Caco-2 (cell line): Measurements from ENCODE around the gene CTR9. TPM values are rescaled to one million over a fixed set of nuclear protein-coding genes. Genes with fewer than 3 reads are reported as not detected.
A peak's percentile ranks its signal among the peaks of the same experiment; 100 is the strongest.

Source experiments
- BruUV-seq: library from RNA; stranded (reverse); fragments of 400-500 nt; replicated peaks from 2 replicates; lab custom pipeline; 2021; lab: Mats Ljungman, UMichigan
- CTCF ChIA-PET: fragments of 300-600 bp; sonication (Branson Sonifier 250); formaldehyde crosslinking; loops from one replicate; lab custom pipeline; 2022; ENCODE audit warnings: antibody characterized with exemption; lab: Charles Lee
- POLR2A ChIA-PET: fragments of 300-600 bp; sonication (Branson Sonifier 250); formaldehyde crosslinking; loops from one replicate; lab custom pipeline; 2022; ENCODE audit warnings: antibody characterized with exemption; lab: Charles Lee
- DNase-seq, 2 experiments: peaks; one replicate each; pipeline versions ENCODE4 v3.0.0 to v3.0.0-alpha.2; 2020 to 2022
- H3K27me3 ChIP-seq: replicated peaks from 2 replicates; pipeline ENCODE4 v1.6.0; 2011; ENCODE audit warnings: low read length; ENCODE audit not compliant: control insufficient read depth, insufficient read depth
- H3K36me3 ChIP-seq: 2 replicates; pipeline ENCODE4 v1.5.1; 2011; ENCODE audit warnings: low read length; ENCODE audit not compliant: control insufficient read depth, insufficient read depth
- H3K4me1 ChIP-seq: fragments of 250-450 bp; sonication (Bioruptor Pico); 2 replicates; pipeline ENCODE4 v1.5.1; 2020; ENCODE audit warnings: mild to moderate bottlenecking
- H3K4me3 ChIP-seq: 2 replicates; pipeline ENCODE4 v1.5.1; 2011; ENCODE audit warnings: low read depth, mild to moderate bottlenecking, control low read depth, low read length
- H3K9me3 ChIP-seq: fragments of 250-450 bp; sonication (Bioruptor Pico); 2 replicates; pipeline ENCODE4 v1.5.1; 2020; ENCODE audit warnings: mild to moderate bottlenecking, moderate library complexity
- H3K27ac Mint-ChIP-seq: one replicate; pipeline ENCODE4 v1.8.0; 2022; ENCODE audit warnings: mixed read lengths; ENCODE audit not compliant: unreplicated experiment
- H3K27me3 Mint-ChIP-seq: one replicate; pipeline ENCODE4 v1.8.0; 2022; ENCODE audit warnings: mixed read lengths; ENCODE audit not compliant: insufficient read depth, unreplicated experiment
- H3K36me3 Mint-ChIP-seq: one replicate; pipeline ENCODE4 v1.8.0; 2022; ENCODE audit warnings: mild to moderate bottlenecking, mixed read lengths; ENCODE audit not compliant: insufficient read depth, unreplicated experiment
- H3K4me1 Mint-ChIP-seq: one replicate; pipeline ENCODE4 v1.8.0; 2022; ENCODE audit warnings: low read depth, mixed read lengths; ENCODE audit not compliant: unreplicated experiment
- H3K4me3 Mint-ChIP-seq: one replicate; pipeline ENCODE4 v1.8.0; 2022; ENCODE audit warnings: mild to moderate bottlenecking, moderate library complexity, mixed read lengths; ENCODE audit not compliant: unreplicated experiment
- H3K9me3 Mint-ChIP-seq: one replicate; pipeline ENCODE4 v1.8.0; 2022; ENCODE audit warnings: mixed read lengths; ENCODE audit not compliant: unreplicated experiment
- CTCF ChIP-seq, 2 experiments: fragments of 200-600 bp in 1 of 2; IDR thresholded peaks; 1 replicate in 1 of 2; 2 replicates in 1 of 2; pipeline versions ENCODE4 v1.5.1 to v1.8.0; 2011 to 2022; ENCODE audit warnings: antibody characterized with exemption in 1 of 2, control low read depth in 1 of 2, inconsistent platforms in 1 of 2, low read depth in 1 of 2, low read length in 1 of 2, mild to moderate bottlenecking in 1 of 2, moderate library complexity in 1 of 2; ENCODE audit not compliant: insufficient read depth in 1 of 2, severe bottlenecking in 1 of 2, unreplicated experiment in 1 of 2
- intact Hi-C: fragments of 100-400 bp; cut with micrococcal nuclease; formaldehyde crosslinking; loops from one replicate; pipeline ENCODE4 v1.10.0; 2022; ENCODE audit not compliant: unreplicated experiment
- total RNA-seq: library from RNA; stranded (reverse); gene quantifications from 2 replicates; pipeline ENCODE4 v1.2.3, GENCODE V29; 2022

CTR9 gene
- total RNA-seq, 1 experiment from 2014 or later, result 54.0 TPM

- Mint-ChIP-seq H3K4me3 (peak within 1 kb of the TSS; percentile 98), H3K9me3 (no peaks in the 10 kb centered on the region), H3K36me3 (peaks cover 59% of the 10 kb centered on the region), H3K4me1 (peaks cover 11% of the 10 kb centered on the region), H3K27ac (peak within 1 kb of the TSS; percentile 97), H3K27me3 (no peaks in the 10 kb centered on the region)
- ChIA-PET POLR2A (interaction anchor here (0.6 to 3.5 kb wide), 44 partner anchors 10 to 1201 kb away, joined by 3 to 174 read pairs (median 7); partner anchors contain the start of genes ADM, AMPD3, CTR9 and RNF141), CTCF (interaction anchor here (0.6 to 3.6 kb wide), 15 partner anchors 16 to 125 kb away, joined by 3 to 28 read pairs (median 7); partner anchors contain the start of gene ZBED5)
- no peaks in the 10 kb centered on the region for H3K9me3 ChIP-seq
- peak; percentile 98 to 99 for DNase-seq
- H3K4me1 ChIP-seq, result peaks cover 11% of the 10 kb centered on the region
- TF ChIP-seq CTCF (IDR thresholded peaks at IDR 0.05; ENCODE audit: insufficient read depth in 1 of 2, low read depth in 1 of 2, low read length in 1 of 2, severe bottlenecking in 1 of 2, unreplicated experiment in 1 of 2), result no peak
- H3K36me3 ChIP-seq, result peaks cover 6% of the 10 kb centered on the region
- intact Hi-C loops, result loop anchor here (1.0 to 5.0 kb wide), 5 partner anchors 35 to 122 kb away; partner anchors contain the start of genes CTR9 and ZBED5
- no peaks in the 10 kb centered on the region for H3K27me3 ChIP-seq
- peak within 1 kb of the TSS; percentile 92 for H3K4me3 ChIP-seq
- BruUV-seq, result no TSS peak
These were observed 57.7 kb downstream of the CTR9 start, which contains the start of gene EIF4G2 for GRCh38 chr11:10808553-10809372. TSS of gene EIF4G2 (minus strand) at chr11:10808926.

GRCh38 chr11:10809373-10810160, 58.5 kb downstream of the CTR9 start:
- Mint-ChIP-seq H3K4me1 (peaks cover 11% of the 10 kb centered on the region), H3K27me3 (no peaks in the 10 kb centered on the region), H3K36me3 (peaks cover 51% of the 10 kb centered on the region), H3K27ac (peak overlapping the region; percentile 97), H3K9me3 (no peaks in the 10 kb centered on the region), H3K4me3 (peak overlapping the region; percentile 98)
- CTCF ChIA-PET, result interaction anchor here (0.6 to 3.6 kb wide), 16 partner anchors 17 to 124 kb away, joined by 3 to 28 read pairs (median 6); partner anchors contain the start of gene ZBED5
- BruUV-seq, result TSS peak; percentile 78
- TF ChIP-seq CTCF (IDR thresholded peaks at IDR 0.05; ENCODE audit: insufficient read depth in 1 of 2, low read depth in 1 of 2, low read length in 1 of 2, severe bottlenecking in 1 of 2, unreplicated experiment in 1 of 2), result peak in 1 of 2 experiments; percentile 0
- intact Hi-C loops, result loop anchor here (1.0 to 5.0 kb wide), 5 partner anchors 34 to 121 kb away; partner anchors contain the start of genes CTR9 and ZBED5
- DNase-seq, result peak; percentile 58 to 66
- Histone ChIP-seq H3K36me3 (peaks cover 3% of the 10 kb centered on the region), H3K27me3 (no peaks in the 10 kb centered on the region), H3K4me1 (peaks cover 11% of the 10 kb centered on the region), H3K9me3 (no peaks in the 10 kb centered on the region), H3K4me3 (peak overlapping the region; percentile 92)
- POLR2A ChIA-PET, result interaction anchor here (0.5 to 3.5 kb wide), 44 partner anchors 8 to 1200 kb away, joined by 3 to 174 read pairs (median 7); partner anchors contain the start of genes CTR9, RNF141 and ZBED5

- intact Hi-C loops, result no loop called here
- no peak overlapping the region for H3K4me3 Mint-ChIP-seq
- H3K9me3 Mint-ChIP-seq, result no peaks in the 10 kb centered on the region
- H3K4me1 Mint-ChIP-seq, result peaks cover 11% of the 10 kb centered on the region
- Histone ChIP-seq H3K9me3 (no peaks in the 10 kb centered on the region), H3K36me3 (no peaks in the 10 kb centered on the region; the same call in 1 of the 2 replicates), H3K4me1 (no peaks in the 10 kb centered on the region), H3K4me3 (no peak overlapping the region), H3K27me3 (no peaks in the 10 kb centered on the region)
- H3K36me3 Mint-ChIP-seq, result peaks cover 7% of the 10 kb centered on the region
- POLR2A ChIA-PET, result no interaction called here
- no TSS peak for BruUV-seq
- CTCF ChIA-PET, result no interaction called here
- no peaks in the 10 kb centered on the region for H3K27me3 Mint-ChIP-seq
- no peak for TF ChIP-seq CTCF (IDR thresholded peaks at IDR 0.05; ENCODE audit: insufficient read depth in 1 of 2, low read depth in 1 of 2, low read length in 1 of 2, severe bottlenecking in 1 of 2, unreplicated experiment in 1 of 2)
- no peak for DNase-seq
- H3K27ac Mint-ChIP-seq, result no peak overlapping the region
These were observed 62.9 kb downstream of the CTR9 start for GRCh38 chr11:10813945-10814344.
